Measurements from ENCODE around the gene KLHL25. TPM values are rescaled to one million over a fixed set of nuclear protein-coding genes. Genes with fewer than 3 reads are reported as not detected.

KLHL25 gene
- total RNA-seq, 1 donor from 2014 or later, result 19.3 TPM

DNA sequence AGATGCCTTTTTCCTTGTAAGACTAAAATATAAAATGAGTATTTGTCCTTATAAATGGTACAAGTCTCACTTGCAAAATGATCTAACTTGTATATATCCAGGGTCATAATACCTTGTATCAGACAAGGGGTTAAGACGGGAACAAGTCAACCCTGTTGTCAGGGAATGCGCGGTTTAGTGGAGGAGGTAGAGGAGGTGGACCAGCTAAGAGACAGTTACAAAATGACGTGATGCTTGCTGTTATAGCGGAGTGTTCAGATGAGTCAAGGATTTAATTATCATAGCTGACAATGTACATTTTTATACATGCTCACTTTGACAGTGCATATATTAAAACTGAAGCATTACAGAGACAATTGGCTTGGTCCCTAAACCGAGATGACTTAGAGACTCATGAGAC is 26.8 kb upstream of the KLHL25 start:
- Mint-ChIP-seq H3K9me3 (no peaks in the 10 kb centered on the region), H3K4me1 (peaks cover 4% of the 10 kb centered on the region), H3K27me3 (ENCODE audit: low read depth) (no peaks in the 10 kb centered on the region), H3K27ac (ENCODE audit: unreplicated experiment) (peak overlapping the region; percentile 15), H3K36me3 (ENCODE audit: low read depth) (no peaks in the 10 kb centered on the region), H3K4me3 (no peak overlapping the region)
- DNase-seq (ENCODE audit: low read depth, low spot score), result no peak
- TF ChIP-seq, protein P1, sequence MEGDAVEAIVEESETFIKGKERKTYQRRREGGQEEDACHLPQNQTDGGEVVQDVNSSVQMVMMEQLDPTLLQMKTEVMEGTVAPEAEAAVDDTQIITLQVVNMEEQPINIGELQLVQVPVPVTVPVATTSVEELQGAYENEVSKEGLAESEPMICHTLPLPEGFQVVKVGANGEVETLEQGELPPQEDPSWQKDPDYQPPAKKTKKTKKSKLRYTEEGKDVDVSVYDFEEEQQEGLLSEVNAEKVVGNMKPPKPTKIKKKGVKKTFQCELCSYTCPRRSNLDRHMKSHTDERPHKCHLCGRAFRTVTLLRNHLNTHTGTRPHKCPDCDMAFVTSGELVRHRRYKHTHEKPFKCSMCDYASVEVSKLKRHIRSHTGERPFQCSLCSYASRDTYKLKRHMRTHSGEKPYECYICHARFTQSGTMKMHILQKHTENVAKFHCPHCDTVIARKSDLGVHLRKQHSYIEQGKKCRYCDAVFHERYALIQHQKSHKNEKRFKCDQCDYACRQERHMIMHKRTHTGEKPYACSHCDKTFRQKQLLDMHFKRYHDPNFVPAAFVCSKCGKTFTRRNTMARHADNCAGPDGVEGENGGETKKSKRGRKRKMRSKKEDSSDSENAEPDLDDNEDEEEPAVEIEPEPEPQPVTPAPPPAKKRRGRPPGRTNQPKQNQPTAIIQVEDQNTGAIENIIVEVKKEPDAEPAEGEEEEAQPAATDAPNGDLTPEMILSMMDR (conservative IDR thresholded peaks at IDR 0.05), result no peak

DNA sequence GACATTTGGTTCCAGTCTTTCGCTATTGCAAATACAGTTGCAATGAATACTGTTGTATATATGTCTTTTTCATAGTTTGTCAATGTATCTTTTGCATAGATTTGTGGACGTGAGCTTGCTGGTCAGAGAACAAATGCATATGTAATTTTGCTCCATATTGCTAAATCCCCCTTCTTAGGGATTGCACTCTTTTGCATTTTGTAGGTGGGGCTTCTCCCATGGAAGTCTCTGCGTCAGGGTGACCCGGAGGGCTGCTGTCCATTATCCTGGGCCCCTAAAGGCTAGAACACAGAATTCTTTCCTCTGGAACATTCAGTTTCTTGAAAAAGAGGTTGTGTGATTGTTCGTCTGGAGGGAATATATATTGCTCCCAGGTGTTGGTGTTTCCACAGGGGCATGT is 25.2 kb upstream of the KLHL25 start:
- Mint-ChIP-seq H3K36me3 (ENCODE audit: low read depth) (no peaks in the 10 kb centered on the region), H3K4me1 (peaks cover 4% of the 10 kb centered on the region), H3K9me3 (no peaks in the 10 kb centered on the region), H3K27ac (ENCODE audit: unreplicated experiment) (no peak overlapping the region), H3K4me3 (no peak overlapping the region), H3K27me3 (ENCODE audit: low read depth) (no peaks in the 10 kb centered on the region)
- TF ChIP-seq, protein P1 (conservative IDR thresholded peaks at IDR 0.05), result no peak
- no peak for DNase-seq (ENCODE audit: low read depth, low spot score)

DNA sequence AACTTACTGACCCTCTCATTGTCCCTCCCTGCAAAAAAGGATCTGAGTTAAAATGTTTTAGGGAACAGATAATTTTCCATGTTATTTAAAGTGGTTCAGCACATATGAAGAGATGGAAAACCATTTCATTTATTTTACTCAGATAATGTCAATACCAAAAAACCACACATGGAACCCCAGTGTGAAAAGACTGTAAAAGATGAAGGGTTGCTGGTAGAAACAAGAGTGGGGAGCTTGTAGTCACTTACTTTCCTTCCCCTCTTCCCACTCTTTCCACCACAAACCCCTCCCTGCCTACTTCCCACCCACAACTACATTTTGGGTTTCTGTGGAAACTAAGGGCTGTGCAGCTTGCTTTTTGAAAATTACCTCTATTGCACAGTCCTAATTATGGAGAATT is 18.5 kb upstream of the KLHL25 start:
- no peak overlapping the region for H3K27ac Mint-ChIP-seq (ENCODE audit: unreplicated experiment)
- H3K36me3 Mint-ChIP-seq (ENCODE audit: low read depth), result no peaks in the 10 kb centered on the region
- no peak overlapping the region for H3K4me3 Mint-ChIP-seq
- H3K4me1 Mint-ChIP-seq, result no peaks in the 10 kb centered on the region
- no peaks in the 10 kb centered on the region for H3K27me3 Mint-ChIP-seq (ENCODE audit: low read depth)
- H3K9me3 Mint-ChIP-seq, result no peaks in the 10 kb centered on the region
- TF ChIP-seq, protein P1 (conservative IDR thresholded peaks at IDR 0.05), result no peak
- no peak for DNase-seq (ENCODE audit: low read depth, low spot score)

DNA sequence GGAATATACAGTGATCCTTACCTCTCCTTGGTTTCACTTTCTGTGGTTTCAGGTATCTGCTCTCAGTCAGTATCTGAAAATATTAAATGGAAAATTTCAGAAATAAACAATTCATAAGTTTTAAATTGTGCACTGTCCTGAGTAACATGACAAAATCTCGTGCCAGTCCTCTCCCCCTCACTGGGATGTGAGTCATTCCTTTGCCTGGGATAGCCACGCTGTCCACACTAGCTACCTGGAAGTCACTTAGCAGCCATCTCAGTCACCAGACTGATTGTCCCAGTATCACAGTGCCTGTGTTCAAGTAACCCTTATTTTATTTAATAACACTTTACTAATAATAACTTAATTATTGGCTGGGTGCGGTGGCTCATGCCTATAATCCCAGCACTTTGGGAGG is 15.3 kb upstream of the KLHL25 start:
- Mint-ChIP-seq H3K27ac (ENCODE audit: unreplicated experiment) (no peak overlapping the region), H3K4me1 (peaks cover 8% of the 10 kb centered on the region), H3K4me3 (no peak overlapping the region), H3K9me3 (no peaks in the 10 kb centered on the region), H3K27me3 (ENCODE audit: low read depth) (no peaks in the 10 kb centered on the region), H3K36me3 (ENCODE audit: low read depth) (no peaks in the 10 kb centered on the region)
- DNase-seq (ENCODE audit: low read depth, low spot score), result no peak
- TF ChIP-seq, protein P1 (conservative IDR thresholded peaks at IDR 0.05), result no peak

DNA sequence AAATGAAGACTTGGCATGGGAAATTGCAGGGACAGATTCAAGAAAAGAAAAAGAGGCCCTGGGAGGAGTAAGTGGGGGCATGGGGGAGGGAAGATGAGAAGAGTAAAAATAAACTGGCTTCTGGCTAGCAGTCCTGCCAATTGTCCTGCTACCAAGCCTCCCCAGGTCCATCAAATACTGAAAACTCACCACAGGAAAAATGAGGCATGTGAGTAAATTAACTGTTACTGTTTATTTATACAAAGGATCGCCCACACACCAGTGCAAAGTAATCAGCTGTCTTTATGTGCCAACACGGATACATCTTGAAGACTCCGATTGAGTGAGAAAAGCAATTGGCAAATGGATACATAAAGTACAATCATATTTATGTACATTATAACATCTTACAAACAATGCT is 10.7 kb upstream of the KLHL25 start:
- no peaks in the 10 kb centered on the region for H3K36me3 Mint-ChIP-seq (ENCODE audit: low read depth)
- H3K4me1 Mint-ChIP-seq, result peaks cover 11% of the 10 kb centered on the region
- no peaks in the 10 kb centered on the region for H3K9me3 Mint-ChIP-seq

More for the DNA sequence above, 10.7 kb upstream of the KLHL25 start:
- DNase-seq (ENCODE audit: low read depth, low spot score), result no peak
- TF ChIP-seq, protein P1 (conservative IDR thresholded peaks at IDR 0.05), result no peak
- no peak overlapping the region for H3K4me3 Mint-ChIP-seq
- H3K27me3 Mint-ChIP-seq (ENCODE audit: low read depth), result no peaks in the 10 kb centered on the region
- no peak overlapping the region for H3K27ac Mint-ChIP-seq (ENCODE audit: unreplicated experiment)
